Uterus (tissue), 2 donors: ENCODE data around the gene LMCD1.

Experiments
- CTCF ChIP-seq, 4 experiments: fragments of 200-600 bp in 2 of 4; fragments of 450-650 bp in 2 of 4; sonication (generic) in 2 of 4; IDR thresholded peaks; one replicate each; pipeline ENCODE4 v1.5.1; 2016 to 2019; ENCODE audit warnings: antibody characterized with exemption in 4 of 4, mild to moderate bottlenecking in 2 of 4, moderate library complexity in 1 of 4
- POLR2A ChIP-seq, 2 donors: fragments of 450-650 bp; IDR thresholded peaks; one replicate each; pipeline ENCODE4 v1.6.1; 2016; ENCODE audit warnings: antibody characterized with exemption in 2 of 2, mild to moderate bottlenecking in 1 of 2, moderate library complexity in 1 of 2

DNA sequence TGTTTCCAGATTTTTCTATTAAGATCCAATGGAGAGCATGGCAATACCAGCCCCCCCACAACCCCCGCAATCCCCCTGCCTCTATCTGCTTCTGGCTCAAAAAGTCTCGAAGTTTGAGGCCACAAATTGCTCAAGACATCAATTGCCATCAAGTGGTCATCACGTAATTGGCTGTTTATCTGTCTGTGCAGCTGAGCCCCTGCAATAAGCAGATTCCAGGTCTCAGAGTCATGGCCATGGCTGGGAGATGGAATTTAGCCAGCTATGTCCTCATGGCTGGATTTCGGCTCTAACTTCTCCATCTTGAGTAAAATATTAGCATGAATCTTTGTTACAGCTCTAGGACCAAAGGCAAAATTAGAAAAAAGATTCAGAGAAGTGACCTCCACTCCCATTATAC lies 120.2 kb downstream of the LMCD1 start:
- TF ChIP-seq CTCF (IDR thresholded peaks at IDR 0.05) = no peak
- no peak for TF ChIP-seq POLR2A (IDR thresholded peaks at IDR 0.05)
